GM23338 (cell line): ENCODE measurements around the gene GRID2. TPM values are rescaled to one million over a fixed set of nuclear protein-coding genes. Genes with fewer than 3 reads are reported as not detected.
A peak's percentile ranks its signal among the peaks of the same experiment; 100 is the strongest.

Experiments
- ATAC-seq: fragments of 200-7000 bp; cut with Tn5 transposase; 3 replicates; pipeline ENCODE4 v1.9.1; 2020
- DNase-seq: peaks from one replicate; pipeline ENCODE4 v3.0.0-alpha.2; 2015; ENCODE audit warnings: low spot score
- H2AFZ ChIP-seq: fragments of 200-600 bp; sonication (generic); 2 replicates; pipeline ENCODE4 v1.8.0; 2016; ENCODE audit warnings: antibody characterized with exemption, mild to moderate bottlenecking, moderate library complexity
- H3F3A ChIP-seq: fragments of 200-600 bp; sonication (generic); replicated peaks from 2 replicates; pipeline ENCODE4 v1.8.0; 2017; ENCODE audit warnings: antibody characterized with exemption, mixed run types, low read depth
- H3K27ac ChIP-seq: fragments of 200-600 bp; sonication (generic); 2 replicates; pipeline ENCODE4 v1.6.1; 2016; ENCODE audit warnings: low read depth
- H3K27me3 ChIP-seq: fragments of 200-600 bp; sonication (generic); 2 replicates; pipeline ENCODE4 v1.8.0; 2016; ENCODE audit warnings: mild to moderate bottlenecking, mixed run types, moderate library complexity; ENCODE audit not compliant: insufficient read depth
- H3K36me3 ChIP-seq: fragments of 200-600 bp; sonication (generic); 2 replicates; pipeline ENCODE4 v1.8.0; 2016; ENCODE audit warnings: mild to moderate bottlenecking; ENCODE audit not compliant: insufficient read depth
- H3K4me1 ChIP-seq: fragments of 200-600 bp; sonication (generic); 2 replicates; pipeline ENCODE4 v1.8.0; 2016; ENCODE audit warnings: mild to moderate bottlenecking, moderate library complexity; ENCODE audit not compliant: insufficient read depth
- H3K4me2 ChIP-seq: fragments of 200-600 bp; sonication (generic); 2 replicates; pipeline ENCODE4 v1.7.1; 2017; ENCODE audit warnings: mixed run types
- H3K4me3 ChIP-seq: fragments of 200-600 bp; sonication (generic); 2 replicates; pipeline ENCODE4 v1.6.1; 2016; ENCODE audit warnings: mixed run types
- H3K79me2 ChIP-seq: fragments of 200-600 bp; sonication (generic); replicated peaks from 2 replicates; pipeline ENCODE4 v1.8.0; 2017; ENCODE audit warnings: mild to moderate bottlenecking; ENCODE audit not compliant: insufficient read depth
- H3K9me2 ChIP-seq: fragments of 200-600 bp; sonication (generic); 2 replicates; pipeline ENCODE4 v1.8.0; 2017; ENCODE audit not compliant: insufficient read depth
- H4K20me1 ChIP-seq: fragments of 200-600 bp; sonication (generic); replicated peaks from 2 replicates; pipeline ENCODE4 v1.8.0; 2017; ENCODE audit warnings: mild to moderate bottlenecking; ENCODE audit not compliant: insufficient read depth
- H3K27ac Mint-ChIP-seq: 2 replicates; pipeline ENCODE4 v1.8.0; 2020; ENCODE audit warnings: inconsistent platforms, mild to moderate bottlenecking, moderate library complexity, mixed read lengths
- H3K27me3 Mint-ChIP-seq: 3 replicates; pipeline ENCODE4 v1.8.0; 2022; ENCODE audit warnings: low read depth, mild to moderate bottlenecking, moderate library complexity, mixed read lengths, inconsistent platforms; ENCODE audit not compliant: insufficient read depth, poor library complexity
- H3K36me3 Mint-ChIP-seq: 3 replicates; pipeline ENCODE4 v1.8.0; 2021; ENCODE audit warnings: low read depth, mild to moderate bottlenecking, inconsistent platforms, moderate library complexity, mixed read lengths
- H3K4me1 Mint-ChIP-seq: 3 replicates; pipeline ENCODE4 v1.8.0; 2020; ENCODE audit warnings: mild to moderate bottlenecking, inconsistent platforms, mixed read lengths
- H3K4me3 Mint-ChIP-seq: 3 replicates; pipeline ENCODE4 v1.8.0; 2021; ENCODE audit warnings: moderate library complexity, mild to moderate bottlenecking, inconsistent platforms, mixed read lengths
- H3K9me3 Mint-ChIP-seq: 3 replicates; pipeline ENCODE4 v1.8.0; 2020; ENCODE audit warnings: moderate library complexity, mild to moderate bottlenecking, inconsistent platforms, mixed read lengths
- CREB1 ChIP-seq: fragments of 250-450 bp; sonication (Bioruptor Pico); IDR thresholded peaks from 2 replicates; pipeline ENCODE4 v1.5.0; 2020; ENCODE audit warnings: low read depth, mild to moderate bottlenecking, moderate library complexity
- CTCF ChIP-seq, 2 experiments: fragments of 200-600 bp in 1 of 2; sonication (generic) in 1 of 2; conservative IDR thresholded peaks; 2 replicates each; pipeline versions ENCODE4 v1.5.1 to v1.6.1; 2016 to 2017; ENCODE audit warnings: antibody characterized with exemption in 2 of 2, low read depth in 2 of 2, mild to moderate bottlenecking in 2 of 2, moderate library complexity in 1 of 2
- ETS1 ChIP-seq: IDR thresholded peaks from 2 replicates; pipeline ENCODE4 v1.6.1; 2016; ENCODE audit warnings: antibody characterized with exemption
- EZH2 ChIP-seq: fragments of 200-600 bp; sonication (generic); IDR thresholded peaks from one replicate; pipeline ENCODE4 v1.8.0; 2017; ENCODE audit warnings: antibody characterized with exemption, mild to moderate bottlenecking, low read depth; ENCODE audit not compliant: unreplicated experiment
- EZH2phosphoT487 ChIP-seq: fragments of 200-600 bp; sonication (generic); IDR thresholded peaks from one replicate; pipeline ENCODE4 v1.8.1; 2018; ENCODE audit warnings: antibody characterized with exemption; ENCODE audit not compliant: unreplicated experiment
- JUNB ChIP-seq: IDR thresholded peaks from one replicate; pipeline ENCODE4 v1.6.1; 2016; ENCODE audit warnings: antibody characterized with exemption; ENCODE audit not compliant: unreplicated experiment
- NANOG ChIP-seq: IDR thresholded peaks from 2 replicates; pipeline ENCODE4 v1.6.1; 2016; ENCODE audit warnings: antibody characterized with exemption, borderline replicate concordance
- POLR2AphosphoS5 ChIP-seq: IDR thresholded peaks from 2 replicates; pipeline ENCODE4 v1.6.1; 2016; ENCODE audit warnings: antibody characterized with exemption, low read depth
- STAT1 ChIP-seq: IDR thresholded peaks from one replicate; pipeline ENCODE4 v1.6.1; 2016; ENCODE audit warnings: antibody characterized with exemption; ENCODE audit not compliant: unreplicated experiment
- ZNF114 ChIP-seq: fragments of 250-450 bp; sonication (Bioruptor Pico); IDR thresholded peaks from 2 replicates; pipeline ENCODE4 v1.5.0; 2020; ENCODE audit warnings: mild to moderate bottlenecking, moderate library complexity
- ZNF331 ChIP-seq: fragments of 250-450 bp; sonication (Bioruptor Pico); IDR thresholded peaks from 2 replicates; pipeline ENCODE4 v1.5.0; 2020; ENCODE audit warnings: low read depth, mild to moderate bottlenecking, moderate library complexity
- ZNF462 ChIP-seq: fragments of 250-450 bp; sonication (Bioruptor Pico); IDR thresholded peaks from 2 replicates; pipeline ENCODE4 v1.5.0; 2020; ENCODE audit warnings: mild to moderate bottlenecking, moderate library complexity
- polyA plus RNA-seq: library from polyadenylated mRNA; unstranded; fragments of >200 nt; fragmentation: Nextera tagmentation; extraction: Ambion mirVana; gene quantifications from 2 replicates; pipeline ENCODE4 v1.2.1, GENCODE V29; 2016
- total RNA-seq: library from RNA; depleted of rRNA; stranded (reverse); fragments of >200 nt; shearing (Covaris generic); gene quantifications from 2 replicates; pipeline ENCODE4 v1.2.3, GENCODE V29; 2014

The GRID2 gene
- total and polyA plus RNA-seq, 2 experiments from 2014 or later = 19.9 to 65.4 TPM

- TF ChIP-seq CTCF (conservative IDR thresholded peaks at IDR 0.05; ENCODE audit: low read depth in 2 of 2) = no peak
- no peak for TF ChIP-seq EZH2phosphoT487
- TF ChIP-seq NANOG = no peak
- TF ChIP-seq POLR2AphosphoS5 = no peak
- TF ChIP-seq ZNF462 = no peak
- TF ChIP-seq JUNB = no peak
- TF ChIP-seq ZNF331 = no peak
- TF ChIP-seq STAT1 = no peak
- no peak for TF ChIP-seq ZNF114 (CRISPR knock-in tag)
These were observed 1039.0 kb downstream of the GRID2 start (continued) for GRCh38 chr4:93342738-93343137.

- H3F3A ChIP-seq = no peaks in the 10 kb centered on the region
- no peaks in the 10 kb centered on the region for H3K27me3 ChIP-seq
- no peak overlapping the region for H2AFZ ChIP-seq
- peak; percentile 81 for ATAC-seq
- no peaks in the 10 kb centered on the region for H3K4me1 Mint-ChIP-seq
- H3K4me1 ChIP-seq = no peaks in the 10 kb centered on the region
- no peaks in the 10 kb centered on the region for H4K20me1 ChIP-seq
- H3K9me3 Mint-ChIP-seq = no peaks in the 10 kb centered on the region
- DNase-seq = peak; percentile 26
- H3K27ac Mint-ChIP-seq = no peak overlapping the region
- H3K36me3 Mint-ChIP-seq = no peaks in the 10 kb centered on the region; the same call in 2 of the 3 replicates
- H3K36me3 ChIP-seq = no peaks in the 10 kb centered on the region
- H3K4me2 ChIP-seq = no peak overlapping the region
- H3K4me3 ChIP-seq = no peak overlapping the region
- H3K27ac ChIP-seq = no peak overlapping the region
- H3K4me3 Mint-ChIP-seq = no peak overlapping the region
- no peaks in the 10 kb centered on the region for H3K79me2 ChIP-seq
- no peaks in the 10 kb centered on the region for H3K9me2 ChIP-seq
- H3K27me3 Mint-ChIP-seq = peaks cover under 1% of the 10 kb centered on the region
- TF ChIP-seq ETS1 = no peak
- no peak for TF ChIP-seq EZH2
- no peak for TF ChIP-seq POLR2AphosphoS5
- no peak for TF ChIP-seq CREB1 (CRISPR knock-in tag)
- TF ChIP-seq NANOG = no peak
- TF ChIP-seq ZNF331 = no peak
These were observed 1043.1 kb downstream of the GRID2 start for GRCh38 chr4:93346840-93347239.
